ENCODE results near the gene PLXNA4. TPM values are rescaled to one million over a fixed set of nuclear protein-coding genes. Genes with fewer than 3 reads are reported as not detected.

PLXNA4 gene
- polyA plus RNA-seq, 1 experiment = 0.22 TPM

GRCh38 chr7:132480534-132480933 lies 95.7 kb downstream of the PLXNA4 start:
- no peaks in the 10 kb centered on the region for H3K27me3 ChIP-seq (ENCODE audit: control insufficient read depth, insufficient read depth, low read length)
- no peak for DNase-seq (ENCODE audit: low read depth)
- TF ChIP-seq CTCF (IDR thresholded peaks at IDR 0.05; ENCODE audit: insufficient read depth, low read depth, low read length) = no peak
- H3K36me3 ChIP-seq (ENCODE audit: control insufficient read depth, insufficient read depth, low read length) = no peaks in the 10 kb centered on the region
- ChIA-PET CTCF (no interaction called here), POLR2A (no interaction called here)
- no peak overlapping the region for H3K4me3 ChIP-seq (ENCODE audit: low read depth, low read length)

- TF ChIP-seq CTCF (IDR thresholded peaks at IDR 0.05; ENCODE audit: insufficient read depth, low read depth, low read length) = no peak
- DNase-seq (ENCODE audit: low read depth) = no peak
- Histone ChIP-seq H3K27me3 (ENCODE audit: control insufficient read depth, insufficient read depth, low read length) (no peaks in the 10 kb centered on the region), H3K36me3 (ENCODE audit: control insufficient read depth, insufficient read depth, low read length) (no peaks in the 10 kb centered on the region), H3K4me3 (ENCODE audit: low read depth, low read length) (no peak overlapping the region)
- CTCF ChIA-PET = no interaction called here
- POLR2A ChIA-PET = no interaction called here
These were observed 99.7 kb downstream of the PLXNA4 start for GRCh38 chr7:132476541-132476940.

- ChIA-PET POLR2A (no interaction called here), CTCF (interaction anchor here (1.1 kb wide), 1 partner anchor 19 kb away, joined by 3 read pairs; no protein-coding TSS in a partner anchor)
- TF ChIP-seq CTCF (IDR thresholded peaks at IDR 0.05; ENCODE audit: insufficient read depth, low read depth, low read length) = no peak
- Histone ChIP-seq H3K4me3 (ENCODE audit: low read depth, low read length) (no peak overlapping the region), H3K27me3 (ENCODE audit: control insufficient read depth, insufficient read depth, low read length) (no peaks in the 10 kb centered on the region), H3K36me3 (ENCODE audit: control insufficient read depth, insufficient read depth, low read length) (no peaks in the 10 kb centered on the region)
- no peak for DNase-seq (ENCODE audit: low read depth)
These were observed 100.6 kb downstream of the PLXNA4 start for GRCh38 chr7:132475669-132476116.

GRCh38 chr7:132475037-132475668 lies 101.1 kb downstream of the PLXNA4 start:
- no peak for DNase-seq (ENCODE audit: low read depth)
- no peak overlapping the region for H3K4me3 ChIP-seq (ENCODE audit: low read depth, low read length)
- ChIA-PET CTCF (interaction anchor here (1.1 kb wide), 1 partner anchor 18 kb away, joined by 3 read pairs; no protein-coding TSS in a partner anchor), POLR2A (no interaction called here)
- H3K36me3 ChIP-seq (ENCODE audit: control insufficient read depth, insufficient read depth, low read length) = no peaks in the 10 kb centered on the region
- H3K27me3 ChIP-seq (ENCODE audit: control insufficient read depth, insufficient read depth, low read length) = no peaks in the 10 kb centered on the region
- TF ChIP-seq CTCF (IDR thresholded peaks at IDR 0.05; ENCODE audit: insufficient read depth, low read depth, low read length) = no peak

GRCh38 chr7:132472463-132473120 lies 103.7 kb downstream of the PLXNA4 start:
- TF ChIP-seq CTCF (IDR thresholded peaks at IDR 0.05; ENCODE audit: insufficient read depth, low read depth, low read length) = no peak
- ChIA-PET POLR2A (no interaction called here), CTCF (interaction anchor here (0.6 kb wide), 1 partner anchor 523 kb away, joined by 5 read pairs; no protein-coding TSS in a partner anchor)
- DNase-seq (ENCODE audit: low read depth) = peak; percentile 18
- H3K4me3 ChIP-seq (ENCODE audit: low read depth, low read length) = no peak overlapping the region
- H3K27me3 ChIP-seq (ENCODE audit: control insufficient read depth, insufficient read depth, low read length) = no peaks in the 10 kb centered on the region
- no peaks in the 10 kb centered on the region for H3K36me3 ChIP-seq (ENCODE audit: control insufficient read depth, insufficient read depth, low read length)
